Measurements from ENCODE around the gene LCN6.

Gene LCN6

GRCh38 chr9:136743639-136744211 is 4.6 kb downstream of the LCN6 start:
- DNase-seq, result no peak

- DNase-seq, result no peak
Observed at GRCh38 chr9:136742591-136743391, 5.5 kb downstream of the LCN6 start, which contains the start of gene LCN10. LCN10 (minus strand) TSS chr9:136742940; CDS start chr9:136742903, 37 bp downstream.

DNA sequence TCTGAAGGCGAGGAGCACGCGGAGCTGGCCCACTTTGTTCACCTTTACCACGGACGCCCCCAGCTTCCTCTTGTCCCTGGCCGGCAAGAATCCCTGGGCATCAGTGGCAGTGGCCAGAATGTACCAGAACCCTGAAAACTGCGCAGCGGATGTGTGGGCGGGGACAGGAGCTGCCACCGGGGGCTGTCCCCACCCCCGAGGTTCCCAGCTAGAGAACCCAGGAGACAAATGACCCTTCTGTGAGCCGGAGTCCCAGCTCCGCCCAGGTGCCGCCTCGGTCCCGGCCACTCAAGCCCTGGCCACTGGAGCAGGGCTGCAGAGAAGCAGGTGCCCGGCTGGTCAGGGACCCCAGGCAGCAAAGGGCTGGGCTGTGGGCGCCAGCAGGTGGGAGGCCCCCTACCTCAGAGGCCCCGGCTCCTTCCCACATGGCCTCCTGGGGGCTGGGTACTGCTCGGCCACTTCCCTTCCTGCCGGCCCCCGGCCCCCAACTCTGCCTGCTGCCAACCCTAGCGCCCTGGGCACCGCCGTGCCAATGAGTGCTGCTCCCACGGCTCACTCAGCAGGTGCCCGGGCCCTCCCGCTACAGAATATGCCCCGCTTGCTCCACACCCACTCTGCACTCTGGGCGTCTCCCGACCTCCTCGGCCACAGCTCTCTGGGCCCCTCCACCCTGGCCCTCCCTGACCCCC is 6.3 kb downstream of the LCN6 start:
- DNase-seq, result no peak

DNA sequence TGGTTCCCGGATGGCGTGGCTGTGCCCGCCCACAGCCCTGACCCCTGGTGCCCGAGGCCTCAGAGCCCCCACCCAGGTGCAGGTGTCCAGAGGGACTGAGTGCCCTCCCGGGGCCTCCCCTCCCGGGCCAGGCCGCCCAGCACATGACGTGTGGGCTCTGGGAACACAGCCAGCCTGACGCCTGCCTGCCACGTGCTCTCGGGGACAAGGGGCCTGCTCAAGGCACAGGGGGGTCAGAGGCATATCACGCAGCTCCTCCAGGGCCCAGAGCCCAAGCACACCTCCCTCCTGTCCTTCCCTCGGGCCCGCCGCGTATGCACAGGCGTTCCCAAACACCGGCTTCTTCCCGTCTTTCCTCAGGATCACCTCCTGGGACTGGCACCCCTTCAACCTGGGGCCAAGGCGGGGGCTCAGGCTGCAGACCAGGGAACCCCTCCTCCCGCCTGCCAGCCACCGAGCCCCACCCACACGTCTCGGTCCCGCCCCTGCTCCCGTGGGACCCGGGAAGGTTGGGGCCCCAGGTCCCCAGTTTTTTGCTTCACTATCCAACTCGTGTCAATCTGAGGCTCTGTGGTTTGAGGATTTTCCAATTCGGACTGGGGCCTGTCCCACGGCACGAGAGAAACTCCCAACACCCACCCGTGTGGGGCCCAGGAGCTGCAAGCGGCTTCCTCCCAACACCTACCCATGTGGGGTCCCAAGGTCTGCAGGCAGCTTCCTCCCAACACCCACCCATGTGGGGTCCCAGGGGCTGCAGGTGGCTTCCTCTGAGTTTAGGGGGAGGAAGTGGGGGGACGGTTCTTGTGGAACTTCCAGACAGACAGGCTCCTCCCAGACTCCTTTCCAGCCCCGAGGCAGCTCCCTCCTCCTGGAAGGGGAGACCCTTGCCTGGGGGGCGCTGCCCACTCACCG is 7.1 kb downstream of the LCN6 start:
- no peak for DNase-seq

GRCh38 chr9:136740491-136740890 is 7.8 kb downstream of the LCN6 start:
- no peak for DNase-seq

GRCh38 chr9:136740069-136740468 is 8.3 kb downstream of the LCN6 start:
- DNase-seq, result no peak

DNA sequence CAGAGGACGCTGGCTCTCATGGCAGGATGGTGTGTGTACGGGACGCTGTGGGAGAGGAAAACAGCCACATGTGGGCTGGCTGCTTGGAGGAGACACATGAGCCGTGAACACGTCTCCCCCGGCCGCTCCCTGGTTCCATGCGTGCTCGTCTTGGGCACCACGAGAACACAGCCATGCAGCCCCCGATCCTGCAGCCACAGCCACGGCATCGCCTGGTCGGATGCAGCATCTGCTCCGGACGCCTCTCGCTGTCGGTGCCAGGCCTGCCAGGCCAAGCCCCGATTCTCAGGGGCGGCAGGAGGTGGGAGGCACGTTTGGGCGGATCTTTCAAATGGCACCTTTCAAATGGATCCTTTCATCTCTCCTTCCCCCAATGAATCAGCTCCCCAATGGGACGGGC is 8.8 kb downstream of the LCN6 start:
- no peak for DNase-seq

DNA sequence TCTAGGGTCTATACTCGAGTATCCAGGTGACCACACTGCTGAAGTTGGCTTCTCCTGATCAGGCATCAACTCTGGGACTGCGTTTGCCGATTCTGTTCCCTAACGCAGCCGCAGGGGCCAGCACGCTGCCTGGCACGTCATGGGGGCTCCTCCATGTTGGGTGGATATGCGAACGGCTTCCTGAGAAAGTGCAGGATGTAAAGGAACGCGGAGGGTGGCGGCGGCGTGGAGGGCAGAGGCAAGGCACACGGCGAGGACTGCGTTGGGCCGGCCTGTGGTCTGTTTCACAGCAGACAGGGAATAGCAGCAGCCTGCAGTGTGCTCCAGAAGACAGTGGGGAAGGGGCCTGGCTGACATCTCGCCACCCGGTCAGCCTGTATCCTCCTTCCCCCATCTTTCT is 9.4 kb downstream of the LCN6 start:
- no peak for DNase-seq

- no peak for DNase-seq
Observed at GRCh38 chr9:136735812-136736480, 12.4 kb downstream of the LCN6 start.

GRCh38 chr9:136734837-136735496 is 13.4 kb downstream of the LCN6 start:
- DNase-seq, result no peak

DNA sequence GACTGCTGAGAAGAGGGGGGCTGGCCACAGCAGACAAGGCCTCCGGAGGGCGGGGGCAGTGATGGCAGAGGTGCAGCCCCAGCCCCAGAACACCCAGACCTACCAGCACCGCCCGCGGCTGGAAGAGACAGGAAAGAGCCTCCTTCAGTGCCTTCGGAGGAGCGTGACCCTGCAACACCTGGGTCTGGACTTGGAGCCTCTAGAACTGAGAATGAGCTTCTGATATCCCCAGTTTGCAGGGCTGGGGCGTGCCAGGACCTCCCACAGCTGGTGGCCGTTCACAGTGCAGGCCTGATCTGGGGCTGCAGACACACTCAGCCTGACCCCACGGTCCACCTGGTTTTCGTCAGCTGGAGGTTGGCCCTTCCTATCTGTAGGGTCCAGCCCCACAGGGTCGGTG is 14.7 kb downstream of the LCN6 start:
- DNase-seq, result no peak

GRCh38 chr9:136732444-136733178 is 15.7 kb downstream of the LCN6 start:
- no peak for DNase-seq

GRCh38 chr9:136729926-136730325 is 18.4 kb downstream of the LCN6 start:
- DNase-seq, result no peak

GRCh38 chr9:136729144-136729543 is 19.2 kb downstream of the LCN6 start:
- no peak for DNase-seq

DNA sequence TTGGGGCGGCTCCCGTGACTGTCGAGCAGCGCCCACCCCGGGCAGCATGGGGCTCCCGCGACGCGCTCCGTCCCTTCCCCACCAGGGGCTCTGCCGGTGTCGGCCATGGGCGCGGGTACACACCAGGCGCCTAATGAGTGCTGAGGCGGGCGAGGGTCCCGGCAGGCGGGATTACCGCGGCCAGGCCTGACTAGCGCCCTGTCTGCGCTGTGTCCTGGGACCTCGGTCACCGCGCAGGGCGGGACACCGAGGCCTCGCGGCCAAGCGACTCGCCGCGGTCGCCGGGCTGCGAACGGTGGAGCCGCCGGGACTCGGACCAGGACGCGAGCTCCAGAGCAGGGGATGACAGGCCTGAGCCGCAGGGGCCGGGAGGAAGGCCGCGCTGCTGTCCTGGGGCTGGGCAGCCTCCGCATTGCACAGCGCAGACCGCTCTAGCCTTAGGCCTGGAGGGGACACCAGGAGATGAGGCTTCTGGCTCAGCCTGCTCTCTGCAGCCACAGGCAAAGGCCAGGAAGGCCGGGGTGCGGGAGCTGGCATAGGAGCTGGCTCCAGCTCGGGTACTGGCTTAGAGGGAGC is 19.7 kb downstream of the LCN6 start:
- peak in 1 of 14 donors; percentile 53 for DNase-seq

DNA sequence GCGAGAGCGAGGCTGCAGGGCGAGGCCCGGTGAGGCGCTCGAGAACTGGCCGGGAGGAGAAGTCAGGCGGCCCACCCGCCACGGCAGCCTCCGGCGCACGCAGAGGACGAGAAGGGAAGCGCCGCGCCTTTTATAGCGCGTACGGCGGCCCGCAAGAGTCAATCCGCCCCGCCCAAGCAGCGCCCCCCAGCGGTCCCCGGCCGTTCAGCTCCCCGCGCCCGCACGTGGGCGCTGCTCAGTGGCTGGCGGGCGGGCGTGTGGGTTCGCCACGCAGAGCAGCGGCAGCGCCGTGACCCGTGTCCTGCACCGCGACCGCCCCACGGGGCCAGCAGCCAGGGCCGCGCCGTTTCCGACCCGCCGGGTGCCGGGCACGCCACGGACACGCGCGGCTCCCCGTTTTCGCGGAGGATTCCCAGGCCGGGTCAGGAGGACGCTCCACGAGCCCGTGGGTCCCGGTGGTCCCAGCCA is 20.2 kb downstream of the LCN6 start:
- peak; percentile 40 to 90 (median 77) for DNase-seq

DNA sequence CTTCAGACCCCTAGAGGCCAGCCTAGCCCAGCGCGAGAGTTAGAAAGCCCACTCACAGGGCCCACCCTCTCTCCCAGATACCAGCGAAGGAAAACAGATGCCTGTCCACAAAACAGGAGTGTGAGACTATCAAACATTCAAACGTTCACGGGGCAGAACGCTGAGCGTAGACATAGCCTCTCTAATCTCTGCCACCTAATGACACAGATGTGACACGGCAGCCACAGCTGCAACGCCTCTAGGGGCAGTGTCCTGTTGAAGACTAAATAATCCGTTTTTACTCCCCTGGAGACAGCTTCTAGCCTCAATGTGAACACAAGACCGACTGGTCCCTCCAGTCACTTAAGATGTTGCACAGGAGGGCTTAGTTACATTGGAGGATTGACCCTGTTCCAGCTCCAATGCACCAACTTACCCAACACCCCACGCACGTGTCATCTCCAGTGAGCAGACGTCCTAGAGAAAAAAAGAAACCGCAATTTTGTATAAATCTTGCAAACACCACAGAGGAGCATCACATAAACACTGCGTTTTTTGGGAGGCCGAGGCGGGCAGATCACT is 21.6 kb downstream of the LCN6 start:
- no peak for DNase-seq

GRCh38 chr9:136726118-136726517 is 22.2 kb downstream of the LCN6 start:
- DNase-seq, result no peak

DNA sequence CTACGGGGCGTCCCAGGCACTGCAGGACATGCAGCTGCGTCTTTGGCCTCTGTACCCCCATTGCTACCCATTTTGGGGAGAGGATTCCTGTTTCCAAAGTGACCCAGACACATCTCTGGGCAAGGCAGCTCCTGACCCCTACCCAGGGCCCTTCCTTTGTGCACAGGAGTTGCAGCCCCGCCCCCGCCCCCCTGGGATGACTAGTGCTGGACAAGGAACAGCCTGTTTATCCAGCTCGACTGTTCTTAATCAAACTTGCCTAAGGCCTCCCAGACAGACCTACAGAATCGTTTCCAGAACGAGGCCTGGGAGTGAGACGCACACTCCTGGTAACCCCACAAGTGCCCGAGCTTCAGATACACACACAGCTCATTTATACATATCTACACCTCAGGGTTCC is 22.7 kb downstream of the LCN6 start:
- DNase-seq, result no peak

DNA sequence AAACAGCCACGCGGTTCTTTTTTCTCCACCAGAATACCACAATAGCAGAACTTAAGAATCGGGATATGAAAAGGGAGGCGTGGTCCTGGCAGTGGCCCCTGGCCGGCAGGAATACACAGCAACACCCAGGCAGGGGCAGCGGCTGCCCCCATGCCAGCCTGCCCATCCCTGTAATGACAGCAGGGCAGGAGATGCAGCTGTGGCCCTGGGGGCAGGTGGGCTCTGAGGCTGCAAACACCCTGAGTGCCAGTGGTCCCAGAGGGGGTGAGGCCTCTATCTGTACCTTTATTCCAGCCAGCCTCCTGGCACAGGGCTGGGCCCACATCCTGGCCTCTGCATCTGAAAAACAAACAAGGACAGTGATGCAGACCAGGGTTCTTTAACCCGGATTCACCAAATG is 23.6 kb downstream of the LCN6 start:
- no peak for DNase-seq

Measured in C1 segment of cervical spinal cord (tissue), 14 donors.